ENCODE measurements around the gene TGIF2. TPM values are rescaled to one million over a fixed set of nuclear protein-coding genes. Genes with fewer than 3 reads are reported as not detected.

The TGIF2 gene
- total and polyA plus RNA-seq, 2 donors (not counting 3 experiments of a cell fraction or from before 2014, with no cell fraction given): 18.9 to 21.0 TPM

DNA sequence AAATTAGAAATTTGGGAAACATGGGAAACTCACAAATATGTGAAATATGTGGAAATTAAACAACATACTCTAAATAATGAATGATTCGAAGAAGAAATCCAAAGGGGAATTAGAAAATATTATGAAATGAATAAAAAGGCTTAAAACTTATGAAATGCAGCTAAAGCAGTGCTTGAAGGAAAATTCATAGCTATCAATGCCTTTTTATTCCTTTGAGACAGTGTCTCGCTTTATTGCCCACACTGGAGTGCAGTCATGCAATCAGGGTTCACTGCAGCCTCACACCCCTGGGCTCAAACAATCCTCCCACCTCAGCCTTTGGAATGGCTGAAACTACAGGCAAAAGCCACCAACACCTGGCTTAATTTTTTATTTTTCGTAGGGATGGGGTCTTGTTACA, 7.9 kb upstream of the TGIF2 start:
- Histone ChIP-seq H2AFZ (ENCODE audit: low read depth, low read length) (no peak overlapping the region), H3K36me3 (ENCODE audit: control insufficient read depth in 2 of 2, extremely low read depth in 1 of 2, insufficient read depth in 2 of 2, low read length in 2 of 2) (no peaks in the 10 kb centered on the region), H3K27me3 (ENCODE audit: control insufficient read depth in 2 of 2, insufficient read depth in 2 of 2, low read length in 2 of 2) (no peaks in the 10 kb centered on the region), H4K20me1 (replicated peaks; ENCODE audit: control insufficient read depth, extremely low read depth, insufficient read depth, low read length) (no peaks in the 10 kb centered on the region), H3K4me3 (replicated peaks in 1 of 3; ENCODE audit: insufficient read depth in 1 of 3, low read depth in 1 of 3, low read length in 3 of 3) (no peak overlapping the region), H3K79me2 (ENCODE audit: control insufficient read depth, insufficient read depth, low read length) (no peaks in the 10 kb centered on the region), H3K27ac (ENCODE audit: insufficient read depth, low read depth, low read length) (no peak overlapping the region), H3K9ac (replicated peaks; ENCODE audit: extremely low read depth, insufficient read depth, low read length) (no peak overlapping the region), H3K9me3 (replicated peaks; ENCODE audit: control insufficient read depth, insufficient read depth, low read length) (no peaks in the 10 kb centered on the region), H3K9me1 (replicated peaks; ENCODE audit: control insufficient read depth, extremely low read depth, insufficient read depth, low read length) (no peaks in the 10 kb centered on the region), H3K4me2 (ENCODE audit: insufficient read depth, low read length) (no peak overlapping the region), H3K4me1 (ENCODE audit: control insufficient read depth, extremely low read depth, insufficient read depth, low read length) (no peaks in the 10 kb centered on the region)
- dilution Hi-C loops (cut with MboI; ENCODE audit: extremely low pct_ligation_motif_present, low sequenced_read_pairs) (no loop called here), intact Hi-C loops (cut with micrococcal nuclease) (no loop called here)
- no peak for DNase-seq (ENCODE audit: low read depth, low spot score)
- FAIRE-seq: no peak
- no TSS peak for BruUV-seq (replicated peaks)
- TF ChIP-seq MYC (IDR thresholded peaks at IDR 0.05; ENCODE audit: low read depth, low read length) (no peak), EZH2 (IDR thresholded peaks at IDR 0.05; ENCODE audit: borderline replicate concordance, low read depth, low read length, severe bottlenecking) (no peak), GATA2 (IDR thresholded peaks at IDR 0.05; ENCODE audit: insufficient read depth, insufficient read length, low read depth, low read length) (no peak)
- TF ChIP-seq, protein P1, sequence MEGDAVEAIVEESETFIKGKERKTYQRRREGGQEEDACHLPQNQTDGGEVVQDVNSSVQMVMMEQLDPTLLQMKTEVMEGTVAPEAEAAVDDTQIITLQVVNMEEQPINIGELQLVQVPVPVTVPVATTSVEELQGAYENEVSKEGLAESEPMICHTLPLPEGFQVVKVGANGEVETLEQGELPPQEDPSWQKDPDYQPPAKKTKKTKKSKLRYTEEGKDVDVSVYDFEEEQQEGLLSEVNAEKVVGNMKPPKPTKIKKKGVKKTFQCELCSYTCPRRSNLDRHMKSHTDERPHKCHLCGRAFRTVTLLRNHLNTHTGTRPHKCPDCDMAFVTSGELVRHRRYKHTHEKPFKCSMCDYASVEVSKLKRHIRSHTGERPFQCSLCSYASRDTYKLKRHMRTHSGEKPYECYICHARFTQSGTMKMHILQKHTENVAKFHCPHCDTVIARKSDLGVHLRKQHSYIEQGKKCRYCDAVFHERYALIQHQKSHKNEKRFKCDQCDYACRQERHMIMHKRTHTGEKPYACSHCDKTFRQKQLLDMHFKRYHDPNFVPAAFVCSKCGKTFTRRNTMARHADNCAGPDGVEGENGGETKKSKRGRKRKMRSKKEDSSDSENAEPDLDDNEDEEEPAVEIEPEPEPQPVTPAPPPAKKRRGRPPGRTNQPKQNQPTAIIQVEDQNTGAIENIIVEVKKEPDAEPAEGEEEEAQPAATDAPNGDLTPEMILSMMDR (IDR thresholded peaks at IDR 0.05; ENCODE audit: extremely low read depth in 1 of 2, insufficient read depth in 1 of 2, low read depth in 1 of 2, low read length in 2 of 2): no peak
- ChIA-PET POLR2A (no interaction called here), CTCF (interaction anchor here (1.5 kb wide), 1 partner anchor 40 kb away, joined by 5 read pairs; the partner anchor contains the start of gene RAB5IF)

DNA sequence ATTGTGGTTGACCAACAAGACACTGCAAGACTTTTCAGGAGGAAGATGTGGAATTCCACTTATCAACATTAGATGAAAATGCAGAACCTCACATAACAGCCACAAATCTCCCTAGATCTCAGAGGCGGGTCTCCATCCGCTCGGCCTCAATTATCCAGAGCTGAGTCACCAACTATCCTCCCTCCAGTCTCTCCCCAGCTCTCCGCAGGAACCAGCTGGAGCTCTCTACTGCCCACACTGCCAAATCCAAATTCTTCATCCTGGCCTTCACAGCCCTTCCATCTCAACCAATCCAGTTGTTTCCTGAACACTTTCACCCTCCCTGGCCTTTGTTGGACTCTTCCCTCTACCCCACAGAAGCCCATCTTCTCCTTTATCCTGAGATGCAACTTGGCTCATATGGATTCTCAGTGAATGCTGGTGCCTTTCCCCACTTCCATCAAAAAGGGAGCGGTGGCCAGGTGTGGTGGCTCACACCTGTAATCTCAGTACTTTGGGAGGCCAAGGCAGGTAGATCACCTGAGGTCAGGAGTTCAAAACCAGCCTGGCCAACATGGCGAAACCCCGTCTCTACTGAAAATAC, 3.5 kb upstream of the TGIF2 start:
- no peaks in the 10 kb centered on the region for H3K9me3 ChIP-seq (replicated peaks; ENCODE audit: control insufficient read depth, insufficient read depth, low read length)
- no peak overlapping the region for H3K4me2 ChIP-seq (ENCODE audit: insufficient read depth, low read length)
- H2AFZ ChIP-seq (ENCODE audit: low read depth, low read length): no peak overlapping the region
- no peak overlapping the region for H3K27ac ChIP-seq (ENCODE audit: insufficient read depth, low read depth, low read length)
- ChIA-PET POLR2A (interaction anchor here (0.6 kb wide), 1 partner anchor 29 kb away, joined by 5 read pairs; the partner anchor contains the start of gene MYL9), CTCF (interaction anchor here (0.9 to 3.1 kb wide), 6 partner anchors 13 to 350 kb away, joined by 3 to 10 read pairs (median 4); partner anchors contain the start of gene RAB5IF)
- H3K9me1 ChIP-seq (replicated peaks; ENCODE audit: control insufficient read depth, extremely low read depth, insufficient read depth, low read length): no peaks in the 10 kb centered on the region
- H3K4me3 ChIP-seq (replicated peaks in 1 of 3; ENCODE audit: insufficient read depth in 1 of 3, low read depth in 1 of 3, low read length in 3 of 3): no peak overlapping the region
- FAIRE-seq (no peak), DNase-seq (ENCODE audit: low read depth, low spot score) (no peak)
- peaks cover 6% of the 10 kb centered on the region for H3K79me2 ChIP-seq (ENCODE audit: control insufficient read depth, insufficient read depth, low read length)
- no peaks in the 10 kb centered on the region for H3K27me3 ChIP-seq (ENCODE audit: control insufficient read depth in 2 of 2, insufficient read depth in 2 of 2, low read length in 2 of 2)
- H3K4me1 ChIP-seq (ENCODE audit: control insufficient read depth, extremely low read depth, insufficient read depth, low read length): peaks cover 12% of the 10 kb centered on the region
- no peaks in the 10 kb centered on the region for H3K36me3 ChIP-seq (ENCODE audit: control insufficient read depth in 2 of 2, extremely low read depth in 1 of 2, insufficient read depth in 2 of 2, low read length in 2 of 2)
- TF ChIP-seq GATA2 (IDR thresholded peaks at IDR 0.05; ENCODE audit: insufficient read depth, insufficient read length, low read depth, low read length) (no peak), FOS (IDR thresholded peaks at IDR 0.05; ENCODE audit: borderline replicate concordance, insufficient read depth, low read length) (no peak), JUN (IDR thresholded peaks at IDR 0.05; ENCODE audit: borderline replicate concordance, insufficient read depth, insufficient read length, low read depth) (no peak), POLR2A (IDR thresholded peaks at IDR 0.05; ENCODE audit: low read depth, low read length) (no peak)
- TF ChIP-seq, protein P1 (IDR thresholded peaks at IDR 0.05; ENCODE audit: extremely low read depth in 1 of 2, insufficient read depth in 1 of 2, low read depth in 1 of 2, low read length in 2 of 2): no peak
- TF ChIP-seq, protein P2, sequence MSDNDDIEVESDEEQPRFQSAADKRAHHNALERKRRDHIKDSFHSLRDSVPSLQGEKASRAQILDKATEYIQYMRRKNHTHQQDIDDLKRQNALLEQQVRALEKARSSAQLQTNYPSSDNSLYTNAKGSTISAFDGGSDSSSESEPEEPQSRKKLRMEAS (IDR thresholded peaks at IDR 0.05; ENCODE audit: insufficient read depth, insufficient read length): no peak
- H4K20me1 ChIP-seq (replicated peaks; ENCODE audit: control insufficient read depth, extremely low read depth, insufficient read depth, low read length): no peaks in the 10 kb centered on the region
- BruUV-seq (replicated peaks): no TSS peak
- no peak overlapping the region for H3K9ac ChIP-seq (replicated peaks; ENCODE audit: extremely low read depth, insufficient read depth, low read length)
- dilution Hi-C loops (cut with MboI; ENCODE audit: extremely low pct_ligation_motif_present, low sequenced_read_pairs) (no loop called here), intact Hi-C loops (cut with micrococcal nuclease) (no loop called here)
